ENCODE data around the gene TMPRSS3. TPM values are rescaled to one million over a fixed set of nuclear protein-coding genes. Genes with fewer than 3 reads are reported as not detected.

TMPRSS3 gene
- total RNA-seq, 1 experiment from 2014 or later: 2.0 TPM

DNA sequence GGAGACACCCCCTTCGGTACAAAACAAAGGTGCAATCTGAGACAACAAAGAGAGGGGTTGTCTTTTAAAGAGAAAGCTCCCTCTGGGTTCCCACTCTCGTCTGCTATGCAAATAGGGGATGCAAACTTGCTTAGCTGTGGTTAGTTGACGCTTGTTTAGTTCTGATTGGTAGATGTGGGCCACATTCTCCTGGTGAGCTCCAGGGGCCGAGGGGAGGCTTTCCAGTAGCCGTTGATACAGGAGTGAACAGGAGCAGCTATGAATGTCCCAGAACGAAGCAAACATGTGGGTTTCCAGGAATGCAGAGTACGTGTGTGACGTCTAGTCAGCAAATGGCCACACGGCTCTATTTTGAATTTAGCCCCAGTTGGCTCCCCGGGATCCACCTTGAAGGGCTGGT lies 59.8 kb downstream of the TMPRSS3 start:
- H3K27ac Mint-ChIP-seq (ENCODE audit: low read depth, unreplicated experiment): no peak overlapping the region
- intact Hi-C loops (cut with micrococcal nuclease): no loop called here
- peaks cover 43% of the 10 kb centered on the region for H3K27me3 Mint-ChIP-seq (ENCODE audit: insufficient read depth, unreplicated experiment)
- no peaks in the 10 kb centered on the region for H3K4me1 Mint-ChIP-seq (ENCODE audit: insufficient read depth, unreplicated experiment)
- no peak overlapping the region for H3K4me3 Mint-ChIP-seq (ENCODE audit: unreplicated experiment)
- H3K36me3 Mint-ChIP-seq (ENCODE audit: insufficient read depth, unreplicated experiment): no peaks in the 10 kb centered on the region
- no peaks in the 10 kb centered on the region for H3K9me3 Mint-ChIP-seq (ENCODE audit: unreplicated experiment)
- ChIA-PET POLR2A (interaction anchor here (0.6 to 0.7 kb wide), 2 partner anchors 68 to 94 kb away, joined by 3 read pairs; no protein-coding TSS in a partner anchor), CTCF (interaction anchor here (0.6 kb wide), 1 partner anchor 10 kb away, joined by 4 read pairs; no protein-coding TSS in a partner anchor)
- BruUV-seq (replicated peaks): no TSS peak
- DNase-seq (ENCODE audit: unreplicated experiment): peak; percentile 13
- TF ChIP-seq, protein P1, sequence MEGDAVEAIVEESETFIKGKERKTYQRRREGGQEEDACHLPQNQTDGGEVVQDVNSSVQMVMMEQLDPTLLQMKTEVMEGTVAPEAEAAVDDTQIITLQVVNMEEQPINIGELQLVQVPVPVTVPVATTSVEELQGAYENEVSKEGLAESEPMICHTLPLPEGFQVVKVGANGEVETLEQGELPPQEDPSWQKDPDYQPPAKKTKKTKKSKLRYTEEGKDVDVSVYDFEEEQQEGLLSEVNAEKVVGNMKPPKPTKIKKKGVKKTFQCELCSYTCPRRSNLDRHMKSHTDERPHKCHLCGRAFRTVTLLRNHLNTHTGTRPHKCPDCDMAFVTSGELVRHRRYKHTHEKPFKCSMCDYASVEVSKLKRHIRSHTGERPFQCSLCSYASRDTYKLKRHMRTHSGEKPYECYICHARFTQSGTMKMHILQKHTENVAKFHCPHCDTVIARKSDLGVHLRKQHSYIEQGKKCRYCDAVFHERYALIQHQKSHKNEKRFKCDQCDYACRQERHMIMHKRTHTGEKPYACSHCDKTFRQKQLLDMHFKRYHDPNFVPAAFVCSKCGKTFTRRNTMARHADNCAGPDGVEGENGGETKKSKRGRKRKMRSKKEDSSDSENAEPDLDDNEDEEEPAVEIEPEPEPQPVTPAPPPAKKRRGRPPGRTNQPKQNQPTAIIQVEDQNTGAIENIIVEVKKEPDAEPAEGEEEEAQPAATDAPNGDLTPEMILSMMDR (IDR thresholded peaks at IDR 0.05; ENCODE audit: unreplicated experiment): no peak

DNA sequence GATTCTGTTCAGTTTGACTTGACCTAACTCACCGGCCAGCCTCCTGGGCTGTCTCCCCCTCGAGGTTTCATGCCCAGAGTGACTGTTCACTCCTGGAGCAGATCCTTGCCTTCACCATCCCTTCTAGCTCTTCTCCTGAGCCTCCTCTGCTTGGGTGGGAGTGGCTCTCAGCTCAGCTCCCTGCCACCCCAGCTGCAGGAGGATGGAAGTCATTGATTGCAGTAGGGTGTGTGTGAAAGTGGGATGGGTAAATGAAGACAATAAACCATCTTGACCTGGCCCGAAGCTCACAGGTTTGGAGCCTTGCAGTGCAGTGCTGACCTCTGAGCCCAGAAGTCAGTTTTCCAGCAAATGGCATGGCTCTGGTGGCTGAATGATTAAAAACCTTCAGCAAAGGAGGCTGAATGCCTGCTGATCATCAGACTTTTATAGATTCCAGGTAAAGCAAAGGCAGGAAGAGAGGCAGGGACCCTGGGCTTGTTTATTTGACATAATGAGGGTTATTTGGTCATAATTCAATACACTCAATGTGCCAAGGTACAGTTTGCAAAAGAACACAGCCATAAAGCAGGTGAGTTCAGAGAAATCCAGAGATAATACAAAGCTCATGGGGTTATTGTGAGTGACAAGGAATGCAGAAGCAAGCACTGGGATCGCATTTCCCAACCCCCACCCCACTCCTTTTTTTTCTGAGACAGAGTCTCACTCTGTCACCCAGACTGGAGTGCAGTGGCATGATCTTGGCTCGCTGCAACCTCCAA lies 63.1 kb downstream of the TMPRSS3 start:
- H3K27ac Mint-ChIP-seq (ENCODE audit: low read depth, unreplicated experiment): no peak overlapping the region
- peaks cover 11% of the 10 kb centered on the region for H3K36me3 Mint-ChIP-seq (ENCODE audit: insufficient read depth, unreplicated experiment)
- intact Hi-C loops (cut with micrococcal nuclease): no loop called here

DNA sequence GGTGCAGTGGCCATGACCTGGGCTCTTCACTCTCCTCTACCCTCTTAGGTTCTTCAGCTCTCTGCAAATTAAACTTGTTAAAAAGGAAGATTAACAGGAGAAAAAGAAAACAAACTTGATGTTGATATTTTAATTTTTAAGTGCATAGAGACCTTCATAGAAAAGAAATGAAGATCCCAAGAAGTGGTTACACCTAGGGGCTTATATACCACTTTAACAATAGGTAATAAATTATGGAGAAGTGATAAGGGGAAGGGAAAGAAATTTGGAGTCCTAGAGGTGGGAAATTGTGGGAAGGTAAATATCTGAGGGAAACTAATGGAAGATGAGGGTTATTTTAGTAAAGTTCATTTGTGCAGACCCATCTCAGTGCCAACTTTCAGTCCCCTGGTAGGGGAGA lies 64.2 kb downstream of the TMPRSS3 start:
- TF ChIP-seq, protein P1 (IDR thresholded peaks at IDR 0.05; ENCODE audit: unreplicated experiment): no peak
- Mint-ChIP-seq H3K4me1 (ENCODE audit: insufficient read depth, unreplicated experiment) (no peaks in the 10 kb centered on the region), H3K9me3 (ENCODE audit: unreplicated experiment) (no peaks in the 10 kb centered on the region), H3K27ac (ENCODE audit: low read depth, unreplicated experiment) (no peak overlapping the region), H3K27me3 (ENCODE audit: insufficient read depth, unreplicated experiment) (peaks cover 85% of the 10 kb centered on the region), H3K36me3 (ENCODE audit: insufficient read depth, unreplicated experiment) (peaks cover 11% of the 10 kb centered on the region), H3K4me3 (ENCODE audit: unreplicated experiment) (no peak overlapping the region)
- BruUV-seq (replicated peaks): no TSS peak
- POLR2A ChIA-PET: interaction anchor here (0.6 kb wide), 1 partner anchor 45 kb away, joined by 3 read pairs; no protein-coding TSS in a partner anchor
- CTCF ChIA-PET: no interaction called here
- no peak for DNase-seq (ENCODE audit: unreplicated experiment)
- intact Hi-C loops (cut with micrococcal nuclease): no loop called here

More for the DNA sequence above, 63.1 kb downstream of the TMPRSS3 start:
- POLR2A ChIA-PET: no interaction called here
- no peak for DNase-seq (ENCODE audit: unreplicated experiment)
- no peaks in the 10 kb centered on the region for H3K9me3 Mint-ChIP-seq (ENCODE audit: unreplicated experiment)
- H3K4me1 Mint-ChIP-seq (ENCODE audit: insufficient read depth, unreplicated experiment): no peaks in the 10 kb centered on the region
- CTCF ChIA-PET: no interaction called here
- H3K4me3 Mint-ChIP-seq (ENCODE audit: unreplicated experiment): no peak overlapping the region
- peaks cover 76% of the 10 kb centered on the region for H3K27me3 Mint-ChIP-seq (ENCODE audit: insufficient read depth, unreplicated experiment)
- TF ChIP-seq, protein P1 (IDR thresholded peaks at IDR 0.05; ENCODE audit: unreplicated experiment): no peak
- BruUV-seq (replicated peaks): no TSS peak

DNA sequence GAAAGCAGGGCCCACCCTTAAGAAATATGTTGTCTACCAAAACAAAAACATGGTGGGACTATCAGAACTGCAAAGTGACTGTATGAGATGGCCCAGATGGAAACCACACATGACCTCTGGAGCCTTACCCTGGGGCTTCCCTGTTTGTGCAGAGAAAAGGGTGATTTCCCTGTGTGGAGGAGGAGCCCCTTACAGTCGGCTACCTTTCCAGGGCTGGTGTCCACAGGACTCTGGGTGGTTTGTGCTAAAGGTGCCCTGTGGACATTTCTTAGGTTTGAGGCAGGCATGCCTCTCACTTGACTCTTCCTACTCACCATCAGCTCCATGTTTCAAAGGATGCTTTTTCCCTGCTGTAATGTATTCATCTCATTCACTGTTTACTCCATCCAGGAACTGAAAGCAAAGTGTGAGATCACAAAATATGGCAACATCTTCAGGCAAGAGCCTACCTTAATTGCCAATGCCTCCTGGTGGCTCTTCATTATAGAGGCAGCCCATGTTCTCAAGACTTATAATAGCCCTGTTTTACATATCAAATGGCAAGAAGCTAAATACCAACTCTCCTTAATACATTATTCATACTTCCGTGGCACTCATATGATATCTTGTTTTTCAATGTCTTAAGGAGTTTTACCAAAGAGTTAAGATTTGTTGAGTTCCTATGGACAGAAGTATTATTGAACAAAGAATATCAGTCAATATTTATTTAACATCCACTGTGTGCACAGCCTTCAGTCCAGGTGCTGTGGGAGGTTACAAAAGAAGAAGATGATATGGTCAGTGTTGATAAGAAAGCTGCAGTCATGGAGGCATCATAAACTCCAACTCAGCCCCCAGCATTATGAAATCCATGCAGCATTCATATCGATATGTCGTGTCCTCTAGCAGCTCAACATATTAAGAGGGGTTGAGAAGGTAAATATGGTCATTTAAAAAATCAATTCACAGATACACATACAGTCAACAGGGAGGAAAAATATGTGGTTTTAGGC lies 65.2 kb downstream of the TMPRSS3 start:
- no TSS peak for BruUV-seq (replicated peaks)
- Mint-ChIP-seq H3K27ac (ENCODE audit: low read depth, unreplicated experiment) (no peak overlapping the region), H3K4me1 (ENCODE audit: insufficient read depth, unreplicated experiment) (no peaks in the 10 kb centered on the region), H3K36me3 (ENCODE audit: insufficient read depth, unreplicated experiment) (peaks cover 11% of the 10 kb centered on the region), H3K9me3 (ENCODE audit: unreplicated experiment) (no peaks in the 10 kb centered on the region), H3K4me3 (ENCODE audit: unreplicated experiment) (no peak overlapping the region), H3K27me3 (ENCODE audit: insufficient read depth, unreplicated experiment) (peaks cover 89% of the 10 kb centered on the region)
- intact Hi-C loops (cut with micrococcal nuclease): no loop called here
- ChIA-PET CTCF (no interaction called here), POLR2A (interaction anchor here (0.6 kb wide), 2 partner anchors 13 to 44 kb away, joined by 3 read pairs; no protein-coding TSS in a partner anchor)
- DNase-seq (ENCODE audit: unreplicated experiment): no peak
- TF ChIP-seq, protein P1 (IDR thresholded peaks at IDR 0.05; ENCODE audit: unreplicated experiment): no peak

All from MCF 10A (cell line).